HEK293 (cell line): Measurements from ENCODE around the gene IRS2.

Experiments used
- CTCF ChIA-PET: fragments of 350-600 bp; formaldehyde crosslinking; extraction: SDS; loops from one replicate; lab custom pipeline; 2021; ENCODE audit warnings: antibody characterized with exemption; lab: Yijun Ruan, JAX
- POLR2A ChIA-PET: fragments of 300-600 bp; formaldehyde crosslinking; extraction: SDS; loops from one replicate; lab custom pipeline; 2020; ENCODE audit warnings: antibody characterized with exemption, inconsistent platforms; lab: Yijun Ruan, JAX
- H3K27ac ChIP-seq: fragments of 200-500 bp; sonication (Bioruptor generic); 2 replicates; pipeline ENCODE4 v1.5.1; 2014; ENCODE audit warnings: low read depth, low read length, control low read depth, inconsistent platforms; ENCODE audit errors: extremely low read depth
- H3K36me3 ChIP-seq, 2 experiments: fragments of 200-500 bp in 1 of 2; sonication (Bioruptor generic) in 1 of 2; 1 replicate in 1 of 2; 2 replicates in 1 of 2; pipeline ENCODE4 v1.5.1; 2014 to 2017; ENCODE audit warnings: inconsistent platforms in 2 of 2, low read length in 2 of 2; ENCODE audit not compliant: control insufficient read depth in 2 of 2, insufficient read depth in 1 of 2
- H3K4me1 ChIP-seq: fragments of 200-500 bp; sonication (Bioruptor generic); 2 replicates; pipeline ENCODE4 v1.5.1; 2014; ENCODE audit warnings: mild to moderate bottlenecking, low read length, inconsistent platforms; ENCODE audit not compliant: control insufficient read depth, insufficient read depth
- H3K4me3 ChIP-seq: 2 replicates; pipeline ENCODE4 v1.5.1; 2011; ENCODE audit warnings: low read depth, mild to moderate bottlenecking, control low read depth, low read length, moderate library complexity
- H3K9me3 ChIP-seq: fragments of 200-500 bp; sonication (Bioruptor generic); 2 replicates; pipeline ENCODE4 v1.5.1; 2014; ENCODE audit warnings: low read depth, low read length, inconsistent platforms; ENCODE audit not compliant: control insufficient read depth, insufficient read depth
- GLI4 ChIP-seq: fragments of 450-650 bp; formaldehyde crosslinking; IDR thresholded peaks from 2 replicates; pipeline ENCODE4 v1.5.1; 2016; ENCODE audit warnings: missing biosample characterization, missing genetic modification characterization
- HOXC10 ChIP-seq: sonication (generic); formaldehyde crosslinking; IDR thresholded peaks from 2 replicates; pipeline ENCODE4 v1.8.1; 2023; ENCODE audit warnings: mild to moderate bottlenecking, missing genetic modification reagents
- KLF9 ChIP-seq: fragments of 450-650 bp; formaldehyde crosslinking; IDR thresholded peaks from 2 replicates; pipeline ENCODE4 v1.5.1; 2016; ENCODE audit warnings: missing biosample characterization, missing genetic modification characterization, low read depth
- OSR2 ChIP-seq: fragments of 450-650 bp; formaldehyde crosslinking; IDR thresholded peaks from 2 replicates; pipeline ENCODE4 v1.5.1; 2016; ENCODE audit warnings: missing biosample characterization, missing genetic modification characterization
- PRDM4 ChIP-seq: fragments of 450-650 bp; formaldehyde crosslinking; IDR thresholded peaks from 2 replicates; pipeline ENCODE4 v1.5.1; 2017; ENCODE audit warnings: missing biosample characterization, missing genetic modification characterization
- PRDM6 ChIP-seq: fragments of 450-650 bp; formaldehyde crosslinking; IDR thresholded peaks from 2 replicates; pipeline ENCODE4 v1.5.1; 2017; ENCODE audit warnings: missing biosample characterization, missing genetic modification characterization
- SP3 ChIP-seq: fragments of 450-650 bp; formaldehyde crosslinking; IDR thresholded peaks from 2 replicates; pipeline ENCODE4 v1.5.1; 2016; ENCODE audit warnings: missing biosample characterization, missing genetic modification characterization
- SP7 ChIP-seq: fragments of 450-650 bp; formaldehyde crosslinking; IDR thresholded peaks from 2 replicates; pipeline ENCODE4 v1.5.1; 2016; ENCODE audit warnings: missing biosample characterization, missing genetic modification characterization
- ZBTB10 ChIP-seq: fragments of 450-650 bp; formaldehyde crosslinking; IDR thresholded peaks from 2 replicates; pipeline ENCODE4 v1.5.1; 2016; ENCODE audit warnings: missing biosample characterization, missing genetic modification characterization
- ZBTB26 ChIP-seq: fragments of 450-650 bp; formaldehyde crosslinking; optimal IDR thresholded peaks from 2 replicates; pipeline ENCODE3; 2016; ENCODE audit warnings: missing biosample characterization, mild to moderate bottlenecking, missing genetic modification characterization
- ZBTB7A ChIP-seq: fragments of 450-650 bp; formaldehyde crosslinking; IDR thresholded peaks from 2 replicates; pipeline ENCODE4 v1.5.1; 2016; ENCODE audit warnings: low read depth, missing biosample characterization, missing genetic modification characterization
- ZNF280D ChIP-seq: fragments of 450-650 bp; formaldehyde crosslinking; IDR thresholded peaks from 2 replicates; pipeline ENCODE4 v1.5.1; 2016; ENCODE audit warnings: missing biosample characterization, missing genetic modification characterization
- ZNF302 ChIP-seq: fragments of 450-650 bp; formaldehyde crosslinking; IDR thresholded peaks from 2 replicates; pipeline ENCODE4 v1.5.1; 2016; ENCODE audit warnings: missing biosample characterization, missing genetic modification characterization, low read depth
- ZNF513 ChIP-seq: fragments of 450-650 bp; IDR thresholded peaks from 2 replicates; pipeline ENCODE4 v1.5.1; 2018; ENCODE audit warnings: missing biosample characterization, missing genetic modification characterization
- ZNF626 ChIP-seq: fragments of 450-650 bp; sonication (Bioruptor Pico); formaldehyde crosslinking; IDR thresholded peaks from 2 replicates; pipeline ENCODE4 v1.5.1; 2018; ENCODE audit warnings: missing biosample characterization, missing genetic modification characterization, inconsistent platforms
- ZNF776 ChIP-seq: fragments of 450-650 bp; formaldehyde crosslinking; IDR thresholded peaks from 2 replicates; pipeline ENCODE4 v1.5.0; 2017; ENCODE audit warnings: missing biosample characterization, missing genetic modification characterization, borderline replicate concordance
- ZNF791 ChIP-seq: fragments of 450-650 bp; formaldehyde crosslinking; IDR thresholded peaks from 2 replicates; pipeline ENCODE4 v1.5.1; 2016; ENCODE audit warnings: missing biosample characterization, missing genetic modification characterization
- ZNF843 ChIP-seq: fragments of 450-650 bp; formaldehyde crosslinking; IDR thresholded peaks from 2 replicates; pipeline ENCODE4 v1.5.1; 2016; ENCODE audit warnings: missing biosample characterization, missing genetic modification characterization
- ZXDB ChIP-seq: fragments of 450-650 bp; formaldehyde crosslinking; IDR thresholded peaks from 2 replicates; pipeline ENCODE4 v1.5.1; 2016; ENCODE audit warnings: missing biosample characterization, missing genetic modification characterization

The IRS2 gene

GRCh38 chr13:109788372-109789111, 2.2 kb upstream of the IRS2 start (continued):
- TF ChIP-seq PRDM6 (tag by site-specific recombination) (peak; percentile 55), OSR2 (peak; percentile 25; the same call in 1 of the 2 replicates), SP7 (tag by site-specific recombination) (peak; percentile 28; the same call in 1 of the 2 replicates), PRDM4 (tag by site-specific recombination) (0 out of 2 replicates have a peak, but pooled peaks have one; percentile 40), ZNF843 (tag by site-specific recombination) (0 out of 2 replicates have a peak, but pooled peaks have one; percentile 29), HOXC10 (CRISPR knock-in tag) (no peak)

- CTCF ChIA-PET: no interaction called here
- H3K9me3 ChIP-seq: no peaks in the 10 kb centered on the region
- H3K36me3 ChIP-seq: peaks cover 0 to 20% of the 10 kb centered on the region in 2 experiments; a peak in 1 of 3 replicates
- H3K4me1 ChIP-seq: peaks cover 13% of the 10 kb centered on the region
- H3K4me3 ChIP-seq: peak overlapping the region; percentile 73
- POLR2A ChIA-PET: no interaction called here
- H3K27ac ChIP-seq: peak overlapping the region; percentile 92
- TF ChIP-seq SP3 (tag by site-specific recombination) (peak; percentile 52), GLI4 (0 out of 2 replicates have a peak, but pooled peaks have one; percentile 48), ZXDB (tag by site-specific recombination) (0 out of 2 replicates have a peak, but pooled peaks have one; percentile 45), ZNF626 (tag by site-specific recombination) (no peak), KLF9 (peak; percentile 27; the same call in 1 of the 2 replicates), ZNF791 (tag by site-specific recombination) (no peak), ZNF280D (no peak), ZNF302 (tag by site-specific recombination) (no peak), ZBTB10 (peak; percentile 46; the same call in 1 of the 2 replicates), ZBTB26 (tag by site-specific recombination) (peak; percentile 91), ZNF513 (tag by site-specific recombination) (no peak), ZBTB7A (tag by site-specific recombination) (peak; percentile 40; the same call in 1 of the 2 replicates), ZNF776 (tag by site-specific recombination) (no peak)
Measured at GRCh38 chr13:109787135-109787954, 962 bp upstream of the IRS2 start.
